ENCODE results near the gene GABPB1.

GABPB1 gene

DNA sequence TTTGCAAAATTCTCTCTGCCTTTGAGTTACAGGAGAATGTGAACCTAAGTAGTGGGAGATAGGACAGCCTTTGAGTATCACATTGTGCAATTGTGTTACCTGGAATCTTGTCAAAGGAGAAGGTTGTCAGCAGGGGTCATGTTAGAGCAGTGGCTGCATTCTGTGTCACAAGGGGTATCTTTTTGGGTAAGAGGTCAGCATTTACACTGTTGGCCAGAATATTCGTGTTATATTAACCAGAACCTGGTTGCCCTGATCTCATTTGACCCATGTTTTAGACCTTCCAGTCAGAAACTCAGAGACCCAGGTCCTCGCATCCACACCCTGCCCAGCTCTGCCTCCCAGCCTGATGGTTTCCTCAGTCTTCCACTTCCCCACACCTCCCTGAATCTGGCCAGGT lies 116.7 kb downstream of the GABPB1 start:
- DNase-seq = no peak

DNA sequence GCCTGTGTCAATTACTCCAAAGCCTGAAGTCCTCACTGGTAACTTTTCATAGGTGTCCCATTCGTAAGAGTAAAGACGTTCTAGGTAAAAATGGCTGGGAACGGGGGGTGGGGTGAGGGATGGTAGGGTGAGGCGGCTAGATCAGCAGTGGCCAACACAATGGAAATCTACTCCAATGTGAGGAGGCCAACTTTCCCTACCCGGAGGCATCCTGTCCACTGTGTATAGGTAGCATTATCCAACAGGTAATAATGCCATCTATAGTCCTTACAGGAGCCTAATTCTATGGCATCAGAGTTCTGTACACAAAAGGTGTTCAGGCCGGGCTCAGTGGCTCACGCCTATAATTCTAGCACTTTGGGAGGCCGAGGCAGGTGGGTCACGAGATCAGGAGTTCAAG lies 118.6 kb downstream of the GABPB1 start:
- no peak for DNase-seq

GRCh38 chr15:50235794-50236193 lies 119.2 kb downstream of the GABPB1 start:
- peak; percentile 23 for DNase-seq

- no peak for DNase-seq
Observed at GRCh38 chr15:50234764-50235163, 120.2 kb downstream of the GABPB1 start.

DNA sequence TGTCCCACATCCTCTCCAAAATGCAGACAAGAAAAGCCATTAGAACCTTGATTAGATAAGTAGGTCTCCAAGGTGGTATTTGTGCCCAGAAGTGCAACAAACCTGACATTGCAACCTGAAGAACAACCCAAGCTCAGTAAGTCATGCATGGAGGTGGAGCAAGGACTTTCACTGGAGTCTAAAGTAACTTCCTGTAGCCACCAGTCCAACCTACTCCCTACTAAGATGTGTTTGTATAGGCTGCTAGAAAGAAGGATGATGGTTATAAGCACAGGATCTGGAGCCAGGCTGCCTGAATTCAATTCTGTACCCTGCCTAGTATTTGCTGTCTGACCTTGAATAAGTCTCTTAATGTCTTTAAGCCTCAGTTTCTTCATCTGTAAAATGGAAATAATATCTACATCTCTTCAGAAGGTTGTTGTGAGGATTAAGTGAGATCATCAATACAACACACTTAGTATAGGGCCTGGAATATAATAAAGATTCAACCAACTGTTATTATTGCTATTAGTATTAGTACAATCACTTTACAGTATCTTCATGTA lies 121.7 kb downstream of the GABPB1 start:
- DNase-seq = no peak

DNA sequence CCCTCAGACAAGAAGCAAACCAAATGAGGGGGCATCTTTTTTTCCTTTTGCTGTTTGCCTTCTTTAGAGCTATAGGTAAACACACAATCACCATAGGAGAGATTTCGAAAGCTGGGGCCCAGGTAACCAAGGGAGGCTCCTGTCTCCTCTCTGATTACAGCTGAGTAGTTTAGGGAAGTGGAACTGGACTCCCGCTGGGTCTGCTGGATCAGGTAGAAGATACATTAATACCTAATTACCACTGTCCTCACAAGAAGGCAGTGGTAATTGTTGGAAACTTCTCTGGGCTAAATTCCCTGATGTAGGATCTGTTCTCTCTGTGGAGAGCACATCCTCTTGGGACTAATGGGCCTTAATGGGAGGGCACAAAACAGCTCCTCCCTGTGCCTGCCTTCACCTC lies 122.2 kb downstream of the GABPB1 start:
- DNase-seq = no peak

- DNase-seq = no peak
Observed at GRCh38 chr15:50231761-50232160, 123.2 kb downstream of the GABPB1 start.

GRCh38 chr15:50229336-50229735 lies 125.7 kb downstream of the GABPB1 start:
- DNase-seq = no peak

GRCh38 chr15:50228866-50229265 lies 126.1 kb downstream of the GABPB1 start:
- no peak for DNase-seq

- peak; percentile 27 for DNase-seq
Observed at GRCh38 chr15:50227076-50227475, 127.9 kb downstream of the GABPB1 start.

- no peak for DNase-seq
Observed at GRCh38 chr15:50225938-50226337, 129.1 kb downstream of the GABPB1 start.

Measured in fibroblast of skin of scalp (primary cell).